HL-60/S4 treated with phorbol 12-myristate 13-acetate at 8.2 ng/mL for 4 days and 3 days (cell line): Measurements from ENCODE around the gene SSPN.
"Not testable (repeated sequence)": the region's sequence is repeated elsewhere in the genome, so short reads cannot be mapped to it uniquely, and the experiment has no call there.

Source experiments
- in situ Hi-C: fragments of 300-500 bp; cut with MboI; formaldehyde crosslinking; loops from 2 replicates; pipeline ENCODE4 v1.15.0; 2022; ENCODE audit warnings: low sequenced_read_pairs

SSPN gene

DNA sequence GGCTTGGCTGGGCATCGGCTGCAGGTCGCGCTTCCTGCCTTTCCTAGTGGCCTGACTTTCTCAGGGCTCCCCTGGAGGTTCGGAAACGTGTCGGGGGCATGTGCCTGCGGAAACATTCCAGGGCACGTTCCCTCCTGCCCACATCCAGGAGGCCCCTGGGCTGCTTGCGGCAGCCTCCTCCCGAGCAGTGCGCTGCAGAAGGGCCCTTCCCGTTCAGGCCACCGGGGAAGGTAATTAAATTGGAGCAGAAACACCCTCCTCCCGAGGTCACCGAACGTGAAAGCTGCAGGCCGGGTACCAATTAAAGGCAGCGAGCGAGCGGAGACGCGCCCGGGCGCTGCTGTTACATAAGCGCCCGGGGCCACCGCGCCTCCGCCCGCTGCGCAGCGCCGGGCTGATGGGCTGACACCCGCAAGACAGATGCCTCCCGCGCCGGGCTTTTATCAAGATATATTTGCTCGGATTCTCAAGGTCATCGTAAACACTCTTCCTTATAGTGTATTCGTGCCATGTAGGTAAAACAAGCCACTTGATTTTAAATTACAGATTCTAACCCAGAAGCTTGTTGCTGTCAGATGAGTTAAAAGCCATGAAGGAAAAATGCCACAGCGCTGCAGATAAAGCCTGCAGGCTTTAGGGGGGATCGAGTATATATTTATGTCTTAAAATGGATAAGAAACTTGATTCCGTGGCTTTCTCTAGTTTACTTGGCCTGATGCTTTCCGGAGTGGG lies 31.4 kb downstream of the SSPN start:
- in situ Hi-C loops: no loop called here

DNA sequence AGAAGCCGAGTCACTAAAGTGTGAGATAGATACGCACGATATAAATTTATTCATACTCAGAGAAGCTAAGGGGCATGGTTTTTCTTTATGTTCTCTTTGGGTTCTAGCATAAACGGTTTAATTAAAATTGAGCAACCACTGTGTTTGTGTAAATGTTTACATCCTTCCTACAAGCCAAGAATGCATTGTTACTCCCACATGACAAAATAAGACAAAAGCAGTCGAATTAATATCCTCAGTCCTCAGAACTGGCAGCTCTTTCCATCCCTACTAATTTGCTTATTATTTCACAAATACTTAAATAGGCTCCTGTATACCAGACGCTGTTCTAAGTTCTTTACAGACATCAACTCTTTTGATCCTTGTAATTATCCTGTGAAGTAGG lies 32.0 kb downstream of the SSPN start:
- in situ Hi-C loops: no loop called here

DNA sequence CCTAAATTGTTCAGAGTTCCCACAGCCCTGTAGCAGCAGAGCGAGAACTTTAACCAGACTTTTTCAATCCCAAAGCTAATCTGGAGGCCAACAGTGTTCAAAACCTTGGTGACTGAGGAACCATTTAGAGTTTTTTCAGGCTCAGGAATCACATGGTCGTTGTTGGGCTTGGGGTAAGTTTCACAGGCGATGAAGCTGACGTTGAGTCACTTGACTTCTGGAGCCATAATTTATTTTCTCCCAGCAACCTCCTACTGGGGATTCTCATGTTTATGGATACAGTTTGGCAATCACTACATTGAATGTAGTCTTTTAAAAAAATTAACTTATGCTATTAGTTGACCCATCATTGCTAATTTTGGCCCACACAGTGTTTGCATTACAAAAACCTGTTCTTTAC lies 34.5 kb downstream of the SSPN start:
- in situ Hi-C loops: no loop called here

DNA sequence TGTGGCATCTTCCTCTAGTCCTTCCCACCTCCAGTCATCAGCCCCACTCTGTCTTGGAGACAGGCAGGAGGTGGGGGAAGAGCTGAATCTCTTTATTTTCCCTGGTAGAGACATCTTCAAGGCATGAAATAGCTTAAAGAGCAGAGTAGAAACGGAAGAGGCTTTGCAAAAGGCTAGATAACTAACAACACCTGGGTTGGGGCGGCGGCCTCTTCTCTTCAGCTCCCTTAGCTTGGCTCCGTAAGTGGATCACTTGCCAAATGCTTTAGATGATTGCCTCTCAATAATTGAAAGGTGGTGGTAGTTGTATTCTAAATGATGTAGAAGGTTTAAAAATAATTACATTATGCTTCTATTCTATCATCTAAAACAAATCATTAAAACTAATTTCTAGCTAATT lies 36.1 kb downstream of the SSPN start:
- in situ Hi-C loops: no loop called here

DNA sequence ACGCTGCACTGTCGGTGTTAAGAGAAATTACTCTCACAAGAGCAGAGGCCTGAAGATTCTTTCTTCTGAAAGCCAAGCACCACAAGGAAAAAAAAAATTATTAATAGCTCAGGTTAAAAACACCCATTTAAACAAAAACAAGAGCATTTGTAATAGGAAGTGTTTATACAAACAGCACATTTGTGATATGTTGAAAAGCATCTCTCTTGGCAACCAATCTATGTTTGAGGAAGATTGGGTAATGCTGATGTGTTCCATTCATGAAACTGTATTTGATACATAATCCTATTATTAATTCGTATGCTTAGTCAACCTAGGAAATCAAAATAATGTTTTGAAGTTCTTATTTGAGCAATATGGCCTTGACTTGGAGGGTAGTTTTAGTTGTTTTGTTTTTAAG lies 36.5 kb downstream of the SSPN start:
- in situ Hi-C loops: no loop called here

DNA sequence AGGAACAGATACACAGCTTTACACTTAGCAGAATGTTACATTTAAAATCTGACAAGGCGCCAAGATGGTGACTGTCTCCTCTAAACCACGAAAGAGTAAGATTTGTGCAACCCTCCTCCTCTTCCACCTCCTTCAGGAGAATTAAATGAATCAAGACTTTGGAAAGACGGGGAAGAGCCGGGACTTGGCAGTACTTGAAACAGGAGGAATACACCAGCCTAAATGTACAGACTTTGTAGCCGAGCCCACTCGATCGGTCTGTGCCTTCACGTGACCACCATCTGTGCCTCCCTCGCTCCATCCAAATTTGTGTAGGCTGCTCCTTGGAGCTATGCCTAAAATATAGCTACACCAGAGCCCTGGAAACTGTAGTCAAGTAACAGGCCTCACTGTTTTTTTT lies 38.3 kb downstream of the SSPN start:
- in situ Hi-C loops: no loop called here

DNA sequence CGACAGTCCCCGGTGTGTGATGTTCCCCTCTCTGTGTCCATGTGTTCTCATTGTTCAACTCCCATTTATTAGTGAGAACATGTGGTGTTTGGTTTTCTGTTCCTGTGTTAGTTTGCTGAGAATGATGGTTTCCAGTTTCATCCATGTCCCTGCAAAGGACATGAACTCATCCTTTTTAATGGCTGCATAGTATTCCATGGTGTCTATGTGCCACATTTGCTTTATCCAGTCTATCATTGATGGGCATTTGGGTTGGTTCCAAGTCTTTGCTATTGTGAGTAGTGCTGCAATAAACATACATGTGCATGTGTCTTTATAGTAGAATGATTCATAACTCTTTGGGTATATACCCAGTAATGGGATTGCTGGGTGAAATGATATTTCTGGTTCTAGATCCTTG lies 40.1 kb downstream of the SSPN start:
- in situ Hi-C loops: not testable (repeated sequence)

DNA sequence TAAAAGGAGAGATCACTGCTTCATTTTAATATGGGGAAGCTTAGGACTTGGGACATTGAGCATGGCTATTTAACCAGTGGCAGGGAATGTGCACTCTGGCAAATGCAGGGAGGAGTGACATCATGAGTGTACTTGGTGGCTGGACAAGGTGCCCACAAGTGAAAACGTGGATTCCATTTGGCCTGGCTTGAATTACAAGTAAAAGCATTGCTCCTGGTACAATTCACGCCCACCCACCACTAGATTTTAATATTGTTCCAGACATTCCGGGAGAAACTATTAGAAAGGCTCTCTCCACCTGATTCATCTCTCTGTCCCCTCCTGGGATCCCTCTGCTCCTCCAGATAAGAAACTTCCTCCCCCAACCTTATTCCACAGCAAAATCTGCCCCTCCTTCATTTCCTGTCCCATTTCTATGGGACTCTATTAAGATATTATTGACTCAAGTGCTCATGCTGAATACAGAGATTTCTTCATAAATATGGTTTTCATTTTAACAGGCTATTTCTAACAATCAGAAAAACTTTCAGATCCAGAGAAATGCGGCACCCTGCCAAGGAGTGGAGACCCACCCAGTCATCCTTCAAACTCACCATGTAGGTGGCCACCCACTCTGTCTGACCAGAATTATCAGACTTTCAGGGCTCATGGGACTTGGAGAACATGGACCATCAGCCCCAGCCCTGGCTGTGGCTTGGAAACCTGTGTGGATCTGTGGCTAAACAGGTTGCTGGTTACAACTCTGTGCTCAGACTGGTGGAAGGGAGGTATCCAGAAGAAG lies 43.2 kb downstream of the SSPN start:
- in situ Hi-C loops: no loop called here

DNA sequence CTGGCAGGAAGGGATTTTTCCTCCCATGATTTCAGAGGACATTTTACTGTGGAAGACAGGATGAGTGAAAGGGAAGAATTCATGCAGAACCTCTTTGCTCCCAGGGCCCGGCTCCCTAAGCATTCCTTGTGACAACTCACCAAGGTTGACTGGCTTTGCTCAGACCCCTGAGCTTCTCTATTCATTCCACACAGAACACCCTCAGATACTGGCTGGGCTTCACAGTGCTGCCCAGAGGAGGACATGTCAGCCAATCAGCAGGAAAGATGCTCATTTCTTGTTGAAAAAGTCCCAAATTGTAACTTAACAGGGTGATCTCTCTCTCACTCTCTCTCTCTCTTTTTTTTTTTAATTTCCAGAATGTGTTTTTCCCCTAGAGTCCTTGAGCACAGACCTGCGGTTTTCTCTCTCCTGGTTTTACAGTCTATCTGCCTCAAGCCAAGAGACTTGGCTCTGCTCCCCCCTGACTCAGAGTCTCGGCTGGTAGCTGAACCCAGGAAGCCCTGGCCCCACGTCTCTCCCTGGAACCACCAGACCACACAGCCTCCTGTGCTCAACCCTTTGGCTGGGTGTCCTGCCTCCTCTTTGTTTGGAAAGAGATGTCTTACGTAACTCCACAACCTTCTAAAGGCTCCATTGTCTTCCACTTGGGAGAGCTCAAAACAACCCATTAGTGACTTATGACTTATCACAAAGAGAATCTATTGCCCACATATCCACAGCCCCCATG lies 43.9 kb downstream of the SSPN start:
- in situ Hi-C loops: no loop called here

DNA sequence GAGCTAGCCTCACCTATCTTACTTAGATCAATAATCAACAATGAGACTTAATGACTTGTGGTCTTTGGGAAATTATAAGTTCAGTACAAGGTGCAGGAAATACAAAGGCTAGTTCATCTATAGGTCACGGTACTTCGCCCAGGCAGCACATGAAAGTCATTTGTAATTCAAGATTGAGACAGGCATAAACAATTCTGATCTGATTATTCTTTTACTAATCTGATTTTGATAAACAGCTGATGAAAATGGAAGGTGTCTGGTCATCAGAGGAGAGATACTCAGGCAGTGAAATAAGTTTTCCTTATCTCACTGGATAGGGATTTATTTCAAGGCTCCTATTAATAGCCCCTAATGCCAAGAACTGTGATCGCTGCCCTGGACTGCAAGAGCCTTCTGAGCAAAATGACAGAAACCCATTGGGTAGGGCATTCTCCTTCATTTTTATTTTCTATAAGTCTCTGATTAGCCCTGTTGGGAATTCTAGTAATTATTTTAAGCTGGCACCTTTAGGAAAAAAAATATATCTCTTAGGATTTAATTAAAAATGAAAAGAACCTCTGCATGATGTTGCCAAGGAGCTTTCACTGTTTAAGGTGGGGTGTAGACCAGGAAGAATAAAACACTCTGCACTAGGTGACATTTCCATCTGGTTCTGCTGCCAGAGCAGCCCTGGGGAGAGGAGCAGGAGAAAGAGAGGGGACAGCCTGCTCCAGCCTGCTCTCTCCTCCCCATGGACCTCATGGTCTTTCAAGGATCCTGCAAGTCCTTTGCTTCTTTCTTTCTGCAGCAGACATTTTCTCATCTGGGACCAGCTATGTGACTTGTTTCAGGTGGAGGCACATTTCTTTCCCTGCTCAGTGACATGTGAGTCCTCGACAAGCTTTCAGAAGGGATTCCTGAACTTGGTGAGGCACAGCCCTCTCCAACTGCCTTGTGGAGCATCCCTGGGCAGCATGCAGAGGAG lies 44.8 kb downstream of the SSPN start:
- in situ Hi-C loops: no loop called here

DNA sequence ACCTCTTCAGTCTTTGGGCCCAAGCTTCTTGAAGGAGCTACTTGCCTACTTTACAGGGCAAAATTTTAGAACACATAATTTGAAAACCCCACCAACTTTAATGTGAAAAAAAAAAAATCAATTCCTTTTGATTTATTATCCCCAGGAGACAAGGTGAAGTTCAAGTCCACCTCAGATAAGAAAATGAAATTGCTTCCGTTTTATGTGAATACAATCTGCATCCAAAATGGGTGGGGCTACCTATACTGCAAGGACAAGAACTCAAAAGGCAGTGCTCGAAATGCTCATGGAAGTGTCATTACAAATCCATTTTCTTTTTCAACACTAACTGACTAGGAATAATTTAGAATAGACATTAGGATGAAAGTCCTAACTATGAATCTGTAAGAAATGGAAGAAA lies 45.7 kb downstream of the SSPN start:
- in situ Hi-C loops: no loop called here

DNA sequence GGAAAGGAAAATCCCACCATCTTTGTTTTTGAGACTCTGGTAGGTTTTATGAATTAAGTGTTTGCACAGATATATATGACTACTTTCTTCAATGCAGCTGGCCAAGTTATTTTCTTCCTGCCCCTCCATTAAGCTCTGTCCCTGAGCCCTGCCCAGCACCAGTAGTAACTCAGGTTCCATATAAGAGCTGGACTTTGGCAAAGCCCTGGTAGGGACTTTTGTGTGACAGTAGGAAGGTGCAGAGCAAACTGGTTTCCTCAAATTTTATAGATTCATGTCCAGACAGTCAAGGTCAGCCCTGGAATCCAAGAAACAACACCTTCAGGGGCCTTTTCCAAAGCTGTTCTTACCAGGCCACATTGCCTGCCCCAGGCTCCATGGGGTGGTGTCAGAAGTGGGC lies 47.3 kb downstream of the SSPN start:
- in situ Hi-C loops: no loop called here

DNA sequence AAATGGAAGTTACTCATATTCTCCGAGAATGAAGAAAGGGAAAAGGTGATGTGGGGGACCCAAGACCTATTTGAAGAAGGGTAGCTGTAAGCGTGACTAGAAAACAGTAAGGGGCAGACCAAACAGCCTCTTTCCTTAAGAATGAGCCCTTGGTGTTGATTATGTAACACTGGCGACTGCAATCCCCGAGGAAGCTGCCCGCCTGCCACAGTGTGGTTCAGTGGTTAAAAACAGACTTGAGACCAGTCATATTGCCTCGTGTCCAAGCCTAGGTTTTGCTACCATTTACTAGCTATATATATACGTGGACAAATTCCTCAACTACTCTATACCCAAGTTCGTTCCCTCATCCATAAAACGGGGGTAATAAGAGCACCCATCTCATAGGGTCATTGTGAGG lies 49.1 kb downstream of the SSPN start:
- in situ Hi-C loops: no loop called here

DNA sequence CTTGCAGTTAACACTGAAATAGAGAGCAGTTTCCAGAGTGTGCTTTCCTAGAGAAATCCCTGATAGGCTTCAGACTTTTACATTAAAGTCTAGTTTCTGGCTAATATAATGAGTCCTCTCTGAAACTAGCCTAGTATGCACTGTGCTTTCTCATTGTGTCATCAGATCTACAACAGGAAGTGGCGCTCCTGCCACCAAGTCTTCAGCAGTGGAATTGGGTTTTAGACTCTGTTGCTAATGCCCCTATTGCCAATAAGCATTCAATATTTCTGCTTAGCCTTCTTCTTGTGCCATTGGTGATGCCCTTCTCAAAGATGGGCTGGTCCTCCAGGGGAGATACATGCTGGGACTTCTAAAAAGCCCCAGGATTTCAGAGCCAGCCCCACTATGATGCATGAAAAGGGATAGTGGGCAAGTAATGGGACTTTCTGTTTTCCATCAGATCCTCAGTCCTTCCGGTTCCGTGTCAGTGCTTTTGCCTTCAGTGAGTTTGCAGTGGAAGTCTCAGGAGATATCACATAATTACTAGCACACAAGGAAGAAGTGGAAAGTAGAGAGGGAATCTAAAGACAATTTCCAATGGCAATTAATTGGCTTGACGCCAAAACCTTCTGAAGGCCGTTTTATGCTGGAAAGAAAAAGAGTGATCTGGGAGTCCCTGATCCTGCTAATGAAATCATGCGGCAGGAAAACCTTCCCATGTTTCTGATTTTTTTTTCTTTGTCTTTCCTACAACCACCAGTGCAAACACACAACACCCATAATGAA lies 50.0 kb downstream of the SSPN start:
- in situ Hi-C loops: no loop called here

DNA sequence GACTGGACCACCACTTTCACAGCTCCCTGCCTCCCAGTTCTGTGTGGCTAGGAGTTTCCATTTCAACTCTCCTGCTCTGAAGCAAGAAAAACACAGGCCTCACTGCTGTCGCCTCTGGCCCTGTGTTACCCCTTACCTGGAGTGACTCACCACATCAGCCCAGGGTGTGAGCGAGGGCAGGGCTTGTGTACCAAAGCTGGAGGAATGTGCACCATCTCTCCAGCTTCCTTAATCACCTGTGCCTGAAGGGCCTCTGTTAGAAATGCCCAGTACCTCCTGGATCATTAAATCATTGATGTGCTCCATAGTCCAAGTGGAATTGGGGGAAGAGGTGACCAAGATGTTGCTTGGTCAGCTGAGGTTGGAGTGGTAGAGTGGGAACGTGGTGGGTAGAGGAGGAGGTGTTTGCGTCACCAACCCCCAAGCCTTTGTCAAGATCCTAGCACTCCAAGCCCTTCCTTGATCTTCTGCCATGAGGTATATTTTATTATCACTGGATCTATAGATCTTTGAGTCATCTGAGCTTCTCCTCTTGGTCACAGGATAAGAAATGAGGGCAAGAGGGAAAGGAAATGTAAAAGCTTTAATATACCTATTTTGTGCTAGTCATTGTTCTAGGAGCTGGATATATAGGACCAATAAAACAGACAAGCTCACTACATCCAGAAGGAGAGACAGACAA lies 51.3 kb downstream of the SSPN start:
- in situ Hi-C loops: no loop called here

DNA sequence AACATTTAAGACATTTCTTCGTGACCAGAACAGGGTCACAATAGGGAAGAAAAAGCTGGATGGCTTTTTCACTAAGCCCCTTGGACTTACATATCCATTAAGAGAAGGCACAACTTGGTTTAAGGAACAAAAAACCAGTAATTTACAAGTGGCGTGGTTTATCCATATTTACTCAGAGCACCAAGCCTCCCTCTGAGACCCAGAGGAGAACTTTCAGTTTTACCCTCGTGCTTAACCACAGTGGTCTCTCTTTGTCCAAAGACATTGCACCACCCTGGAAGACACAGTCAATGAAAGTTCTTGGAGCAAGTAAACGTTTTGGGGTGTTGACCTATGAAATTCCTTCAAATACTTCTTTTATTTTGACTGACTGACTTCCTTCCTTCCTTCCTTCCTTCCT lies 52.5 kb downstream of the SSPN start:
- in situ Hi-C loops: no loop called here

DNA sequence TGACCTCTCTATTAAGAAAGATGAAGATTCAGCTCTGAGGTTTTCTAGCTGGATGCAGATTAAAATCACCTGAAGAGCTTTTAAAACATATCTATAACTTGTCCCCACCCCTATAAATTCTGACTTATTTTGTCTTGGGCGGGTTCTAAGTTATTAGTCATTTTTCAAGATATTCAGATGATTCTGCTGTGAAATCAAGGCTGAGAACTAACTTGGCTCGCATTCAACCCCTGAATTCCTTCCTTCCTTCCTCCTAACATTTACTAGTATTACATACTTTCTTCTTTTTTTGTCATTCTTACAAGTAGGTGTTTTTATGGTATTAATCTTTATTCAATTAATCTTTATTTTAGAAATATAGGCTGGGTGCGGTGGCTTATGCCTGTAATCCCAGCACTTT lies 55.4 kb downstream of the SSPN start:
- in situ Hi-C loops: no loop called here

DNA sequence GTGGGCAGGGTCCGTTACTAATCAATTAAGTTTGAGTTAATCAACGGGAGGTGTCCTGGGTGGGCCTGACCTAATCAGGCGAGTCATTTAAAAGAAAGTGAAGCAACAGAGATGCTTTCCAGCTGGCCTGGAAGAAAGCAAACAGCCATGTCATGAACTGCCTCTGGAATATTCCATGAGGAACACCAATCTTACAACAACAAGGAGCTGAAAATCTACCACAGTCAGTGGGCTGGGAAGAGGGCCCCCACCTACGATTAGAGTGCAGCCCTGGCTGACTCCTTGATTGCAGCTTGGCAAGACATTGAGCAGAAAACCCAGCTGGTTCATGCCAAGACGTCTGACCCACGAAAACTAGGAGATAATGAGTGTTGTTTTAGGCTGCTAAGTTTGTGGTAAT lies 56.2 kb downstream of the SSPN start:
- in situ Hi-C loops: no loop called here

DNA sequence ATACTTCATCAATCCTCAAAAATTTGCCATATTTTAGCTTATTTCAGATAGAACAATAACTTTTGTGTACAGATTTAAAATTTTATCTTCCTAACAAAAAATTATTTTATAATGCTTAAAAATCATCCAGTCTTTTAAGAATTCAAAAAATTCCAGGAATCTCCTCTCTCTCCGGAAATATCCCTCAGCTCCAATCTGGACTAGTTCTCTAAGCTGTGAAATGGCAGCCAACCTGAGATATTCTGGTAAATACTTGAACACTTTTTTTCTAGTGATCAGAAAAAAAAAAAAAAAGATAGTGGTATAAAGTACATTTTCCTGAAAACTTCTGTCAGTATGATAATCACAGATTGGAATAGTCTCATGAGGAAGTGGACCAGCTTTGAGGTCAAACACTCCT lies 57.6 kb downstream of the SSPN start:
- in situ Hi-C loops: no loop called here
